Epidermal melanocyte (primary cell): ENCODE measurements around the gene RNASE1.
"Not testable (repeated sequence)": the region's sequence is repeated elsewhere in the genome, so short reads cannot be mapped to it uniquely, and the experiment has no call there.

Experiments used
- DNase-seq: peaks from one replicate; pipeline ENCODE4 v3.0.0; 2011; ENCODE audit warnings: low spot score; ENCODE audit not compliant: insufficient read length

Gene RNASE1

GRCh38 chr14:20802341-20803084 is at the start of gene RNASE1:
RNASE1 (minus strand) TSS chr14:20802844; CDS start chr14:20802068, 776 bp downstream.
- DNase-seq = no peak

GRCh38 chr14:20848955-20849570 is 46.4 kb upstream of the RNASE1 start:
- DNase-seq = peak; percentile 41

- DNase-seq = no peak
Observed at GRCh38 chr14:20848316-20848954, 45.8 kb upstream of the RNASE1 start.

GRCh38 chr14:20846560-20846959 is 43.9 kb upstream of the RNASE1 start:
- no peak for DNase-seq

- DNase-seq = no peak
Observed at GRCh38 chr14:20841096-20841495, 38.5 kb upstream of the RNASE1 start.

GRCh38 chr14:20837831-20838230 is 35.2 kb upstream of the RNASE1 start:
- DNase-seq = no peak

GRCh38 chr14:20836668-20837338 is 34.2 kb upstream of the RNASE1 start:
- DNase-seq = peak; percentile 49

GRCh38 chr14:20834899-20835298 is 32.3 kb upstream of the RNASE1 start:
- DNase-seq = no peak

GRCh38 chr14:20830831-20831230 is 28.2 kb upstream of the RNASE1 start:
- DNase-seq = no peak

- DNase-seq = not testable (repeated sequence)
Observed at GRCh38 chr14:20828024-20828694, 25.5 kb upstream of the RNASE1 start.

- no peak for DNase-seq
Observed at GRCh38 chr14:20827326-20827725, 24.7 kb upstream of the RNASE1 start.

GRCh38 chr14:20826666-20827065 is 24.0 kb upstream of the RNASE1 start:
- DNase-seq = not testable (repeated sequence)

GRCh38 chr14:20823859-20824258 is 21.2 kb upstream of the RNASE1 start:
- DNase-seq = no peak

GRCh38 chr14:20821521-20822108 is 19.0 kb upstream of the RNASE1 start:
- not testable (repeated sequence) for DNase-seq

GRCh38 chr14:20820063-20820904 is 17.6 kb upstream of the RNASE1 start:
- no peak for DNase-seq

- no peak for DNase-seq
Observed at GRCh38 chr14:20818861-20819260, 16.2 kb upstream of the RNASE1 start.

- DNase-seq = not testable (repeated sequence)
Observed at GRCh38 chr14:20815946-20816345, 13.3 kb upstream of the RNASE1 start.

GRCh38 chr14:20811986-20812975 is 9.6 kb upstream of the RNASE1 start:
- no peak for DNase-seq

GRCh38 chr14:20809917-20810316 is 7.3 kb upstream of the RNASE1 start:
- DNase-seq = no peak
